Trophoblast cell (in vitro differentiated cells and primary cell): ENCODE results near the gene ANKUB1.

ENCODE experiments used
- DNase-seq, 2 donors: peaks; one replicate each; pipeline ENCODE4 v3.0.0-alpha.2; 2016
- H2AFZ ChIP-seq: 2 replicates; pipeline ENCODE4 v1.6.1; 2013; ENCODE audit warnings: low read length, moderate library complexity, mild to moderate bottlenecking; ENCODE audit not compliant: insufficient read depth, poor library complexity
- H2AK5ac ChIP-seq: 2 replicates; pipeline ENCODE4 v1.6.1; 2013; ENCODE audit warnings: mild to moderate bottlenecking, low read length
- H2BK120ac ChIP-seq: 2 replicates; pipeline ENCODE4 v1.6.1; 2013; ENCODE audit warnings: low read length, mild to moderate bottlenecking, moderate library complexity; ENCODE audit not compliant: insufficient read depth, poor library complexity
- H2BK12ac ChIP-seq: 2 replicates; pipeline ENCODE4 v1.6.1; 2013; ENCODE audit warnings: mild to moderate bottlenecking, low read length, moderate library complexity
- H2BK5ac ChIP-seq: 2 replicates; pipeline ENCODE4 v1.6.1; 2013; ENCODE audit warnings: low read length, low read depth, moderate library complexity, mild to moderate bottlenecking; ENCODE audit not compliant: poor library complexity
- H3K14ac ChIP-seq: 2 replicates; pipeline ENCODE4 v1.6.1; 2013; ENCODE audit warnings: mild to moderate bottlenecking, low read length
- H3K18ac ChIP-seq: 2 replicates; pipeline ENCODE4 v1.6.1; 2013; ENCODE audit warnings: mild to moderate bottlenecking, low read length
- H3K23ac ChIP-seq: 2 replicates; pipeline ENCODE4 v1.6.1; 2013; ENCODE audit warnings: low read length
- H3K27ac ChIP-seq: 2 replicates; pipeline ENCODE4 v1.5.1; 2013; ENCODE audit warnings: low read depth, mild to moderate bottlenecking, inconsistent platforms, low read length, moderate library complexity
- H3K27me3 ChIP-seq: 2 replicates; pipeline ENCODE4 v1.6.1; 2013; ENCODE audit warnings: inconsistent platforms, mild to moderate bottlenecking, low read length, moderate library complexity; ENCODE audit not compliant: insufficient read depth
- H3K36me3 ChIP-seq, 2 experiments: 1 replicate in 1 of 2; 2 replicates in 1 of 2; pipeline ENCODE4 v1.6.1; 2013; ENCODE audit warnings: low read length in 2 of 2, mild to moderate bottlenecking in 2 of 2, moderate library complexity in 1 of 2; ENCODE audit not compliant: insufficient read depth in 2 of 2, control insufficient read depth in 1 of 2
- H3K4ac ChIP-seq: 2 replicates; pipeline ENCODE4 v1.6.1; 2013; ENCODE audit warnings: low read depth, mild to moderate bottlenecking, low read length, moderate library complexity
- H3K4me1 ChIP-seq, 2 experiments: 1 replicate in 1 of 2; 2 replicates in 1 of 2; pipeline ENCODE4 v1.6.1; 2013; ENCODE audit warnings: low read length in 2 of 2, mild to moderate bottlenecking in 2 of 2, moderate library complexity in 1 of 2; ENCODE audit not compliant: insufficient read depth in 2 of 2, control insufficient read depth in 1 of 2
- H3K4me2 ChIP-seq: 2 replicates; pipeline ENCODE4 v1.6.1; 2013; ENCODE audit warnings: inconsistent platforms, mild to moderate bottlenecking, low read length, moderate library complexity
- H3K4me3 ChIP-seq: 2 replicates; pipeline ENCODE4 v1.5.1; 2013; ENCODE audit warnings: mild to moderate bottlenecking, low read depth, low read length, inconsistent platforms
- H3K79me1 ChIP-seq: one replicate; pipeline ENCODE4 v1.6.1; 2013; ENCODE audit warnings: low read length
- H3K79me2 ChIP-seq: 2 replicates; pipeline ENCODE4 v1.6.1; 2013; ENCODE audit warnings: low read length, mild to moderate bottlenecking; ENCODE audit not compliant: control insufficient read depth, insufficient read depth, poor library complexity
- H3K9ac ChIP-seq: 2 replicates; pipeline ENCODE4 v1.6.1; 2013; ENCODE audit warnings: mild to moderate bottlenecking, low read length
- H3K9me3 ChIP-seq: 2 replicates; pipeline ENCODE4 v1.6.1; 2013; ENCODE audit warnings: low read depth, mild to moderate bottlenecking, control low read depth, inconsistent platforms, low read length; ENCODE audit not compliant: insufficient read depth
- H4K12ac ChIP-seq: 2 replicates; pipeline ENCODE4 v1.6.1; 2013; ENCODE audit warnings: low read depth, mild to moderate bottlenecking, low read length, moderate library complexity
- H4K8ac ChIP-seq: 2 replicates; pipeline ENCODE4 v1.6.1; 2013; ENCODE audit warnings: low read depth, mild to moderate bottlenecking, low read length, moderate library complexity
- H4K91ac ChIP-seq: one replicate; pipeline ENCODE4 v1.6.1; 2013; ENCODE audit warnings: low read depth, mild to moderate bottlenecking, low read length, moderate library complexity
- WGBS: extraction: QIAGEN DNeasy Blood & Tissue Kit; methylation state at CpG from one replicate; pipeline ENCODE4 v1.1.7; 2013; ENCODE audit warnings: missing lambda C conversion rate; ENCODE audit not compliant: insufficient read length, insufficient coverage; ENCODE audit errors: extremely low coverage; 5-methylcytosine and 5-hydroxymethylcytosine counted together

Gene ANKUB1

DNA sequence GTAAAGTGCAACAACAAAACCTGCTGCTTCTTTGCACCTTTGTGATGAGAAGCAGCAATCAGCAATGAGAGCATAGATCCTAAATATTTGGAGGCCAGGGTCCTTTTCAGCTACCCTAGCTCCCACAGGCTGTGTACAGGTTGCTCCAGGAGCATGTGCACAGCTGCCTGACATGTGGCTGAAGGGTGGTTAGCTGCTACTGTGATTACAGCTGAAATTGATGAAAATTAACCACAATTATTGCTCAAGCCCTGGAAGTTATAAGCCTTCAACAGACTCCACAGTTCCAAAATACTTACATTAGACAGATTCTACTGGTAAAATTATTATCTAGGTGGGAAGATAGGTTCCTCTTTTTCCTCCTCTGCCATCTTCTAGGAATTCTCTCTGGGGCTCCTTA is 68.6 kb downstream of the ANKUB1 start:
- H4K91ac ChIP-seq: no peak overlapping the region
- H4K8ac ChIP-seq: no peak overlapping the region
- H3K4ac ChIP-seq: no peak overlapping the region
- no peak overlapping the region for H3K14ac ChIP-seq
- H3K18ac ChIP-seq: no peak overlapping the region
- no peaks in the 10 kb centered on the region for H3K27me3 ChIP-seq
- no peak overlapping the region for H2AK5ac ChIP-seq
- H3K4me1 ChIP-seq: no peaks in the 10 kb centered on the region
- H2BK12ac ChIP-seq: no peak overlapping the region
- peak overlapping the region; percentile 74 for H3K23ac ChIP-seq
- H3K36me3 ChIP-seq: no peaks in the 10 kb centered on the region
- no peak overlapping the region for H3K4me2 ChIP-seq
- no peak overlapping the region for H4K12ac ChIP-seq
- peak overlapping the region; percentile 66 for H3K9ac ChIP-seq
- H3K4me3 ChIP-seq: peak overlapping the region; percentile 48
- no peak overlapping the region for H2AFZ ChIP-seq
- no peaks in the 10 kb centered on the region for H3K79me1 ChIP-seq
- no peak overlapping the region for H3K27ac ChIP-seq
- no peak overlapping the region for H2BK120ac ChIP-seq
- H3K79me2 ChIP-seq: no peaks in the 10 kb centered on the region
- no peak for DNase-seq
- H2BK5ac ChIP-seq: no peak overlapping the region
- no peaks in the 10 kb centered on the region for H3K9me3 ChIP-seq

DNA sequence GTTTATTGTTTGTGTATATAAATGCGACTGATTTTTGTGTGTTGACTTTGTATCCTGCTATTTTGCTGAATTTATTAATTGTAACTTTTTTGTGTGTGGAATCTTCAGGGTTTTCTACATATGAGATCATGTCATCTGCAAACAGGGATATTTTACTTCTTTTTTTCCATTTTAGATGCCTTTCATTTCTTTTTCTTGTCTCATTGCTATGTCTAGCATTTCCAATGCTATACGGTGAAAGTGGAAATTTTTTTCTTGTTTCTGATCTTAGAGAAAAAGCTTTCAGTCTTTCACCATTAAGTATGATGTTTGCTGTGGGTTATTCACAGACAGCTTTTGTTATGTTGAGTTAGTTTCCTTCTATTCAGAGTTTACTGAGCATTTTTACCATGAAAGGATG is 71.4 kb downstream of the ANKUB1 start:
- Histone ChIP-seq H4K12ac (no peak overlapping the region), H3K9me3 (no peaks in the 10 kb centered on the region)

GRCh38 chr3:149717391-149718056 is 74.8 kb downstream of the ANKUB1 start:
- H3K4ac ChIP-seq: no peak overlapping the region
- WGBS: no CpG with 5 or more reads among the region's 2 CpGs

More for the DNA sequence above, 71.4 kb downstream of the ANKUB1 start:
- H3K36me3 ChIP-seq: no peaks in the 10 kb centered on the region
- H3K14ac ChIP-seq: no peak overlapping the region
- H3K4ac ChIP-seq: no peak overlapping the region
- H3K4me3 ChIP-seq: no peak overlapping the region
- no peak overlapping the region for H2BK12ac ChIP-seq
- no peak overlapping the region for H2BK120ac ChIP-seq
- H3K79me1 ChIP-seq: no peaks in the 10 kb centered on the region
- no peak overlapping the region for H4K8ac ChIP-seq
- H3K4me1 ChIP-seq: no peaks in the 10 kb centered on the region
- peak in 1 of 2 donors; percentile 48 for DNase-seq
- H3K9ac ChIP-seq: no peak overlapping the region
- no peak overlapping the region for H3K27ac ChIP-seq
- no peak overlapping the region for H4K91ac ChIP-seq
- no peaks in the 10 kb centered on the region for H3K27me3 ChIP-seq
- no peaks in the 10 kb centered on the region for H3K79me2 ChIP-seq
- H3K18ac ChIP-seq: no peak overlapping the region
- no peak overlapping the region for H2AFZ ChIP-seq
- no peak overlapping the region for H2BK5ac ChIP-seq
- no peak overlapping the region for H2AK5ac ChIP-seq
- H3K23ac ChIP-seq: no peak overlapping the region
- H3K4me2 ChIP-seq: no peak overlapping the region
- no CpG with 5 or more reads among the region's 2 CpGs for WGBS

GRCh38 chr3:149716984-149717383 is 75.4 kb downstream of the ANKUB1 start:
- Histone ChIP-seq H3K27me3 (no peaks in the 10 kb centered on the region), H2AFZ (no peak overlapping the region), H3K79me2 (no peaks in the 10 kb centered on the region), H3K9ac (no peak overlapping the region), H3K4me2 (no peak overlapping the region), H3K4ac (no peak overlapping the region), H3K18ac (no peak overlapping the region), H4K12ac (no peak overlapping the region), H3K4me1 (no peaks in the 10 kb centered on the region), H4K91ac (peak overlapping the region; percentile 32), H3K79me1 (no peaks in the 10 kb centered on the region), H3K23ac (no peak overlapping the region), H2AK5ac (no peak overlapping the region), H4K8ac (no peak overlapping the region), H2BK5ac (no peak overlapping the region), H3K14ac (no peak overlapping the region), H3K4me3 (no peak overlapping the region), H2BK120ac (no peak overlapping the region), H3K27ac (no peak overlapping the region), H3K9me3 (no peaks in the 10 kb centered on the region), H3K36me3 (no peaks in the 10 kb centered on the region), H2BK12ac (peak overlapping the region; percentile 10)
- WGBS: no CpG with 5 or more reads among the region's 6 CpGs
- no peak for DNase-seq

More at GRCh38 chr3:149717391-149718056, 74.8 kb downstream of the ANKUB1 start:
- Histone ChIP-seq H3K36me3 (no peaks in the 10 kb centered on the region), H3K9me3 (no peaks in the 10 kb centered on the region), H3K18ac (no peak overlapping the region), H3K9ac (no peak overlapping the region), H2BK5ac (no peak overlapping the region), H3K4me1 (no peaks in the 10 kb centered on the region), H3K27me3 (no peaks in the 10 kb centered on the region), H2AFZ (no peak overlapping the region), H2BK12ac (no peak overlapping the region), H3K79me2 (no peaks in the 10 kb centered on the region), H4K12ac (no peak overlapping the region), H3K14ac (no peak overlapping the region), H2AK5ac (no peak overlapping the region), H3K4me3 (no peak overlapping the region), H3K23ac (no peak overlapping the region), H3K4me2 (no peak overlapping the region), H4K8ac (no peak overlapping the region), H4K91ac (no peak overlapping the region), H3K79me1 (no peaks in the 10 kb centered on the region), H3K27ac (no peak overlapping the region), H2BK120ac (no peak overlapping the region)
- DNase-seq: peak; percentile 58 to 84
